Suppressor macrophage treated with lipopolysaccharide for 4 hours (primary cell): ENCODE measurements around the gene KLK12.

Experiments
- DNase-seq: peaks from one replicate; pipeline ENCODE4 v3.0.0-alpha.2; 2020

The KLK12 gene

DNA sequence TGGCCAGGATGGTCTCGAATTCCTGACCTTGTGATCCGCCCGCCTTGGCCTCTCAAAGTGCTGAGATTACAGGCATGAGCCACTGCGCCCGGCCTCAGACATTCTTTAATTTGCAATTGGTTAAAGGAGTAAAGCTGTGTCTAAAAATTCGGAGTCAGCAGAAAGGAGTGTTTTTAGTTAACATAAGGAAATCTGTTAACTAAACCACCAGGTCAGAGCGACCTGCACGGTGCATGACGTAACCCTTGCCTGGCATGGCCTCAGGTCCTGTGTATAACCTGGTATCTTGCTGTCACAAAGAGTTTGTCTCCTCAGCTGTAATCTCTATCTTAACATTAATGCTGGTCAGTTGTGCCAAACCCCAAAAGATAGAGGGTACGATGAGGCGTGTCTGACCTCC, 9.5 kb upstream of the KLK12 start:
- DNase-seq: no peak

DNA sequence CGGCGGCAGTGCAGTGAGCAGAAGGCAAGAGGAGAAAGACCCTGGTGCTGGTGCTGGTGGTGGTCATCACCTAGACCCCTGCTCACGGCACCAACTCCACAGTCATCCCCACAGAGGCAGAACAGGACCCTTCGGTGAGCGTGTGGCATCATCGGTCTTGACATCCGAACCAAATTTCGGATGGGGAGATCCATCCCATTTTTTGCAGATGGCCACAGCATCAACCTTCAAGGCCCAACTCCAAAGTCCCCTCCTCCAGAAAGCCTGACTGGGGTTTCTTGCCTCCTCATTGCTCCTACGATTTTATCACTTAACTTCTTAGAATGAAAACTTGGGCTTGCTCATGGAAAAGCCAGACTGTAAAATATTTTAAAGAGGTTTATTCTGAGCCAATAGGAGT, 8.7 kb upstream of the KLK12 start:
- DNase-seq: no peak

DNA sequence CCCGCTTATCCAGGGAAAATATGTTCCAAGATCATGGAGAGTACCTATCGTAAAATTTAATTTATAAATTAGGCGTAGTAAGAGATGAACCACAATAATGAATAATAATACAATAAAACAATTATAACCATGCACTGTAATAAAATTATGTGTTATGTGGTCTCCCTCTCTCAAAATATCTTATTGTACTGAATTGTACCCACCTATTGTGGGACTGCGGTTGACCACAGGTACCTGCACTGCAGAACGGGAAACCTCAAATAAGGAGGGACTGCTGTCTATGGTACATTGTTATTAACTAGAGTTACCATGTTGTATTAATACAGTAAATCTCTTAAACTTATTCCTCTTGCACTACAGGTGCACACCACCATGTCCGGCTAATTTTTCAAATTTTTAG, 5.3 kb upstream of the KLK12 start:
- DNase-seq: no peak

DNA sequence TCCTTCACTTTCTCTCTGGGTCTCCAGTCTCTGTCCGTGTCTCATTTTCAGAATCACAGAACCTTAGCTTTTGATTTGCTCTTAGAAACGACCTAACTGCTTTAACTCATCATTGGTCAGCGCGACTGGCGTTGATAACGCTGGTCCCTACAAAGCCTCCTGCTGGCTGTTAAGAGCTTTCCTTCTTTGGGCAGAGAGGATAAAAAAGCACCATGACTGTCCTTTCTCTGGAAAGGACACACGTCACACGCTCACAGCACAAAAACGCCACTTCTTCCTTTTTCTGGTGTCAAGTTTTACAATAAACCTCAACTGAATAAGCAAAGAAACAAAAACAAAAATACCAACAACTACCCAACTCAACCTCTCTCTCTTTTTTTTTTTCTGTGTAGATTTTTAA, 1.7 kb upstream of the KLK12 start:
- DNase-seq: peak; percentile 9

DNA sequence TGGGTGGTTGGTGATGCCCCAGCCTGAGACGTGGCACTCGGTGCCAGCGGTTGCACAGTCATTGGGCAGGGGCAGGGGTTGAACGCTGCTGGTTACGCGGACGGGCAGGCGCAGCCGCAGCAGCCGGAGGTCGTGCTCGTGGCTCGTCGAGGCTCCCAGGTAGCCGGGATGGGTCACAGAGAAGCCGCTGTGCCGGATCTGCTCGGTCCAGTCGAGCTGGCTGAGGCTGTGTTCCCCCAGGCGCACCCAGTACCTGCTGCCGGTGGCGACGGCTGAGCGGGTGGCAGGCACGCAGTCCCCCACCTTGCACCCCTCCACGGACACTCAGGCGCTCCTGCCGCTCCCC, 2.9 kb downstream of the KLK12 start:
- no peak for DNase-seq

DNA sequence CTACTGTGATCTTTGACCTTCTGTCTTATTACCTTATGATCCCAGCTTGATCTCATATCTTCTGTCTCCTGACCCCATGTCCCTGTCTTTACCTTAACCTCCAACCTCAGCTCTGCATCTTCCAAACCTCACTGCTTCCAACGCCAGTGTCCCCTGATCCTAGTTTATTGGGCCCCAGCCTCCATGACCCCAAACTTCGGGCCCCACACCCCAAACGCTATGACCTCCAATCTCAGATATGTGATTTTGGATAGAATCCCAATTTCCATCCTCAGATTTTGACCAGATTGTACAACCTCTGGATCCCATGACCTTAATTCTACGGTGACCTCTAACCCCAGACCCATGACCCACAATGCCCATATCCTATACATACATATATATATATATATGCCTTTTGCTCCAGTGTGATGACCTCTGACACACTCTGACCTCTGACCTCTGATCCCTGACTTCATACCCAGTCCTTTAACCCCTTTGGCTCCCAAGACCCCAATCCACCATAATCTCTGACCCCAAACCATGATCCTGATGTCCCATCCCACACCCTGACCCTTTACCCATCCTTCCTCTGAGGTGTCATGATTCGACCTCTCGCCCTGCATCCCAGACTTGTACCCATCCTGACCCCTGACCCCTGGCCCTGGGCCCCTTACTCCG, 3.5 kb downstream of the KLK12 start:
- DNase-seq: no peak

DNA sequence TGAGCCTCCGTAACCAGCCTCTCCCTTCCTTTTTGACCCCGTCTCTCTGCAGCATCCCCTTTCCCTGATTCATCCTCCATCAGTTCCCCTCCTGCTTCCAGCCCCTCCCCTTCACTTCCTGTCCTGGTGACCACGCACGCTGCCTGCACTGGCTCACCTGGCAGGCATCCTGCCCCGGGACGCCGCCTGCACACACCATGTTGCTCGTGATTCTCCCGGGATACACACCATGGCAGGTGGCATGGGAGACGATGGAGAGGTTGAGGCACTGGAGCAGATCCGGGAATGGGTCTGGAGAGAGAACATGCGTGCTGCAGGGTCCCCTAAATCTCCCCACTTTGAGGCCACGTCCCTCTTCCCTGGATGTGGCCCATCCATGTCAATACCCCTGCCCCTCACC, 4.2 kb downstream of the KLK12 start:
- no peak for DNase-seq

DNA sequence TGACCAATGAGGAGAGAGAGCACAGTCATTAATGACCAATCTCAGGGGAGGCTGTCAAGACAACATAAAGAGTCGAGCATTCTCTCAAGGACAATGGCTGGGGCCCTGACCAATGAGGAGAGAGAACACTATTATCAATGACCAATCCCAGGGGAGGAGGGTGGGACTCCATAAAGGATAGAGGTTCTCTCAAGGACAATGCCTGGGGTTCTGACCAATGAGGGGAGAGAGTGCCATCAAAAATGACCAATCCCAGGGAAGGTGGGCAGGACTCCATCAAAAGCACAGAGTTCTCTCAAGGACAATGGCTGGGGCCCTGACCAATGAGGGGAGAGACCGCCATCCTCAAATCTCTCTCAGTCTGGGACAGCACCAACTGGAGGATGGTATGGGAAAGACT, 5.1 kb downstream of the KLK12 start:
- DNase-seq: no peak

DNA sequence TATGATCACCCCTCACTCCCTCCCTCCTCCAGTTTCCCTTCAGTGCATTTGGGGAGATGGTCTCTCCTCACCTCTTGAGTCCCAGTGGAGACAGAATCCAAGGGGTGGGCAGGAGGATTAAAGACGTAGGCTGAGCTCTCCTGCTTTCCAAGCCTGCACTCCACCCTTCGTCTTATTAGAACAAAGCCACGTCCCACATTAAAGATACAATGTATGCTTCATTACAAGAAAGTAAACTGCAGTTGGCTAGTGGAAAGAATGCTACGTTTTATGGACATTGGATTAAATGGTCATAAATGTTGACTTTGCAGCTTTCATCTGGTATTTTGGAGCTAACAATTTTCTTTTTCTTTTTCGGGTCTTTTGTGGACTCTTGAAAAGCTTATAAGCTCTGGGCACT, 6.9 kb downstream of the KLK12 start:
- no peak for DNase-seq

DNA sequence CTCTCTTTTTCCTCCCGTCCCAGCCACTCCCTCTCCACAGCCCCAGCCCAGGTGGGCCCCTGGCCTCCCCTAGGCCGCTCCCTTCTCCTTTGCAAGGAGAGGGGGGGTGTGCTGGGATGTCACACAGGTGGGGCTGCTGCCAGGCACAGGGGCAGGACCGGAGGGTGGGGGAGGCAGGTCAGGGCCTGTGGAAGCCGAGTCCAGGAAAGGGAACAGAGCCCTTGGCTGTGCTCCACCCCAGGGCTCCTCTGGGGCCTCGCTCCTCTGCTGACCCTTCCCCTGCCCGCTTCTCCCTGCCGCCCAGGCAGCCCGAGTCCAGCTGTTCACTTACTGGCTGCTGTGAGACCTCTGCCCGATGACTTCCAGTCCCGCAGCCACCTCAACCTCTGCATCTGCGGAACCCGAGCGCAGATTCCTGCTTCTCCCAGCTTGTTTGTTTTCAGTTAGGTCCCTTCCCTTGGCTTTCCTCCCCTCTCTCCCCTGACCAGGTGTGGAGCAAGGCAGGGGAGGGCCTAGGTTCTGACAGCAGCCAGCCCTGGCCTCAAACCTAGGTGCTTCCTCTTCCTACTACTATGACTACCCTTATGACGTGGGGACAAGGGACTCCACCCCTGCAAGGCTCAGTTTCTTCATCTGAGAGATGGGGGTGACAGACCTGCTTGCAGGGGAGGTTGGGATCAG, 7.5 kb downstream of the KLK12 start:
- DNase-seq: no peak

DNA sequence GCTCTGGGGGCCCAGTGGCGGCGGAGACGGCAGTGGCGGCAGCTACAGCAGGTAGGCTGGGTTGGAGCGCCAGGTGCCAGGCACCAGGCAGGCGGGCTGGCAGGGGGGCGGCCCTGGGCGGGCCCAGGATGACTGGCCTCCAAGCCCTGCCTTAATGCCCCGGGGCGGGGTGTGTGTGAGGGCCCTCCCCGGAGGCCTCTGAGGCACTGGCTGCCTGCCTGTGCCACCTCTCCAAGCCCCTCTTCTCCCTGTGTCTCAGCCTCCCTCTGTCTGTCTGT, 8.3 kb downstream of the KLK12 start, which contains the start of gene KLK11:
Gene KLK11 (minus strand): TSS at position 63 of the 278 bp plus-strand sequence. CDS start 985 bp downstream, outside the sequence.
- DNase-seq: no peak

DNA sequence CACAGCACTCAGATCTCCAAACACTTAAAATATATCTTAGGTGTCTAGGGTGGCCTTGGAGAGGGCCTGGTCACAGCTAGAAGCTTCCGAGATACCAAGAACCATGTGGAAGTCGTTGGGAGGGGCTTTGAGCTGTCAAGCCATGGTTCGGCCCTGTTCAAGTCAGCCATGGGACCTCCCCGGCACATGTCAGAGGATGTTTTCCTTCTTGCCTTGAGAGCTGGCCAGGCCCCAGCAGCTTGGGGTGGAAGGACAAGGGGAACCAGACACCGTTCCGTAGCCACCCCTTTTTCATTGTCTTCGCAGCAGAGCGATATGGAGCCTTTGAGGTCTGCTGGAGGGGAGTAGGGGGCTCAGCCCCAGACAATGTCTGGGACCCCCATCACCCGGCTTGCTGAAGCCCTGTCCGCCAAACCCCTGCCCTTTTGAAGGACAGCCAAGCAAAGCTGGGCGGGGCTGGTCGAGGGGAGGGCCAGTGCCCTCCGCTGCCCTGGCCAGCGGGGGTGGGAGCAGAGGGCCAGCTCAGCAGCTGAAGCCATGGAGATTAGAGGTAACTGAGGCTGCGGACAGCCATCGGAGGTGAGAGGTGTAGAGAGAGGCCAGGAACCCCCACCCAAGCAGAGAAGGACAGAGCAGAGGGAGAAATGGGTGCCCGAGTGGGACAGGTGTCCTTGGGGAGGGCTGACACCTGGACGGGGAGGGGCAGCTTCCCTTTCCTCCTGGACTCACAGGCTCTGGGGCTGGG, 8.8 kb downstream of the KLK12 start:
- no peak for DNase-seq

DNA sequence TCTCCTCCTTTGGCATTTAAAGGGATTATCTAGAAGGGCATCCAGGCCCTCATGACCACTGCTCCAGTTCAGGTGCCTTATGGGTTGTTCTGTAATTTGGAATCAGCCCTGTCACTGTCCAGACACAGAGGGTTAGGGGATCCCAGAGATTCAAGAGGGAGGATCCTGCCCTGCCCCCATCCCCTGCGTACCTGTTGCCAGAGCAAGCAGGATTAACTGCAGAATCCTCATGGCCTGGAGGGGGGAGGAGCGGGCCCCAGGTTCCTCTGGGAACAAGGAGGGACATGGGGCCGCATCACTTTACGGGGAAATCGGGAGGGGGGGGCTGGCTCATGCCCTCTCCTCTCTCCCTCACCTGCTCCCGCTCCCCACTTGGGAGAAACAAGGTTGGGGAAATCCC, 9.4 kb downstream of the KLK12 start:
- DNase-seq: no peak

DNA sequence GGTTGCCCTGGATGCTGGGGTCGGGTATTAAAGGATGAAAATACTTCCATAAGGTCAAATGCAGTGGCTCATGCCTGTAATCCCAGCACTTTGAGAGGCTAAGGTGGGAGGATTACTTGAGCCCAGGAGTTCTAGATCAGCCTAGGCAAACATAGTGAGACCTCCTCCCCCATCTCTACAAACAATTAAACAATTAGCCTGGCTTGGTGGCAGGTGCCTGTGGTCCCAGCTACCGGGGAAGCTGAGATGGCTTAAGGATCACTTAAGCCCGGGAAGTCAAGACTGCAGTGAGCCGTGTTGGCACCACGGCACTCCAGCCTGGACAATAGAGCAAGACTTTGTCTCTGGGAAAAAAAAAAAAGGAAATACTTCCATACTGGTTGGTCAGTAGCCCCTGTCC, 9.9 kb downstream of the KLK12 start:
- DNase-seq: no peak

DNA sequence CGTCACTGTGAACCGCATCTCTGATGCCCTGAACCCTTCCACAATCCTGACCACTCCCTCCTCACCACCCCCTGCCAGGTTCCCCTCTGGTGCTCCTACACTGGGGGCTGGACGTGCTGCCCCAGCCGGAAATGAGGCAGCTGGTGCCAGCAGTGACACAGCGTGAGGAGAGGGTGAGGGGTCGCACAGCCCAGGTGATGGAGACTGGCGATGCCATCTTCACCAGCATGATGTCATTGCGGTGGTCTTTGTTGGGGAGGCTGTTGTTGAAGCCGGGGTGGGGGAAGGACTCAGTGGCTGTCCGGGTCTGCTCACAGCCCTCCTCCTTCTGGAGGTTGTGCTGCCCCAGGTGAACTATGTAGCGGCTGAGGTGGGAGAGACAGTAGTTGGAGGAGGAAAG, 10.9 kb downstream of the KLK12 start:
- no peak for DNase-seq

DNA sequence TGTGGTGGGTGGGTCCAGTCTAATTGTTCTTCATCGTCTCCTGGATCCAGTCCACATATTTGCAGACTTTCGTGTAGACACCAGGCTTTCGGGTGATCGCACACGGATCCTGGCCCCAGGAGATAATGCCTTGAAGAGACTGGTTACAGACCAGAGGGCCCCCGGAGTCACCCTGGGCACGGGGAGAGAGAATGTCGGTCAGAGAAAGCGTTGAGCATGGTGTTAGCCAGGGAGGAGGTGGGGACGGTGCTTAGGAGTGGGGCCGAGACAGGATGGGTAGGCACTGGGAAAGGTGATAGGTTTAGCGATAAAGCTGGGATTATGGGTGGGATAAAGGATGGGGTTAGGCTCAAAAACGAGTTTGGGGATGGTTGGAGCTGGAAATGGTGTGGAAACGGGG, 12.3 kb downstream of the KLK12 start:
- no peak for DNase-seq

DNA sequence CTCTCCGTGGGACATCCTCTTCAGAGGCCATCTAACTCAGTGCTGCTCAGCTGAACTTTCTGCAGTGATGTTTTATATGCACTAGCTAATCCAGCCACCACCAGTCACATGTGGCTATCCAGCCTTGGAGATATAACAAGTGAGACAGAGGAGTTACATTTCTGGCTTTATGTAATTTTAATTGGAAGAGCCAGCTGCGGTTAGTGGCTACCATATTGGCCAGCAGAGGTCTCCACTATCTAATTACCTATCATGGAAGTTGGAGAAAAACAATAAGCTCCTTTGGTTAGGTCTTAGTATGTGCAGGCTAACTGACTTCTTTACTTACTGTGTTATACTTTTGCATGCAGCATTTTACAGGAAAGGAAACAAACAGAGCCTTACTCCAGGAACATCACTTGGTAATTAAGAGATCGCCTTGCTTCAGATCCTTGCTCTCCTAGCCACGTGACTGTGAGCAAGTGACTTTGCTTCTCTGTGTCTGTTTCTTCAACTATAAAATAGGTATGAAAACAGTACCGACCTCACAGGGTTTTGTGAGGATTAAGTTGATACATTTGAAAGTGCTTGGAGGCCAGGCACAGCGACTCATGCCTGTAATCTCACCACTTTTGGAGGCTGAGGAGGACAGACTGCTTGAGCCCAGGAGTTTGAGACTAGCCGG, 13.7 kb downstream of the KLK12 start:
- peak; percentile 51 for DNase-seq

DNA sequence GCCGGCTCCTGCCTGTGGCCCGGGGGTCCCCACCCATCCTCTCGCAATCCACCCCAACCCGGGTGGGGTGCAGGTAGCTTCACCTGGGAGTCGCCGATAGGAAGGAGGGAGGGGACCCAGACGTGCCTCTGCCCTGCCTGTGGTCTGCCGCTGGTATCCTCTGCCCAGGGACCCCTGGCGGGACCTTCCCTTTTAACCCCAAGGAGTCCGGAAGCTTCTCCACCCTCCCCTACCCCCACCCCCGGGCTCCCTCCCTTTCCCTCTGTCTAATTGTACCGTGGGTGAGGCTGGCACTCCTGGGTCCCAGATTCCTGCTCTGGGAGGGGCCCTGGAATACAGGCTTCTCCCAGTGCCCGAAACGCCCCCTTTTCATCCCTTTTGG, 15.3 kb downstream of the KLK12 start, which contains the start of gene KLK10:
Gene KLK10 (minus strand): TSS at position 166 of the 382 bp plus-strand sequence. CDS start 579 bp downstream, outside the sequence.
- no peak for DNase-seq

DNA sequence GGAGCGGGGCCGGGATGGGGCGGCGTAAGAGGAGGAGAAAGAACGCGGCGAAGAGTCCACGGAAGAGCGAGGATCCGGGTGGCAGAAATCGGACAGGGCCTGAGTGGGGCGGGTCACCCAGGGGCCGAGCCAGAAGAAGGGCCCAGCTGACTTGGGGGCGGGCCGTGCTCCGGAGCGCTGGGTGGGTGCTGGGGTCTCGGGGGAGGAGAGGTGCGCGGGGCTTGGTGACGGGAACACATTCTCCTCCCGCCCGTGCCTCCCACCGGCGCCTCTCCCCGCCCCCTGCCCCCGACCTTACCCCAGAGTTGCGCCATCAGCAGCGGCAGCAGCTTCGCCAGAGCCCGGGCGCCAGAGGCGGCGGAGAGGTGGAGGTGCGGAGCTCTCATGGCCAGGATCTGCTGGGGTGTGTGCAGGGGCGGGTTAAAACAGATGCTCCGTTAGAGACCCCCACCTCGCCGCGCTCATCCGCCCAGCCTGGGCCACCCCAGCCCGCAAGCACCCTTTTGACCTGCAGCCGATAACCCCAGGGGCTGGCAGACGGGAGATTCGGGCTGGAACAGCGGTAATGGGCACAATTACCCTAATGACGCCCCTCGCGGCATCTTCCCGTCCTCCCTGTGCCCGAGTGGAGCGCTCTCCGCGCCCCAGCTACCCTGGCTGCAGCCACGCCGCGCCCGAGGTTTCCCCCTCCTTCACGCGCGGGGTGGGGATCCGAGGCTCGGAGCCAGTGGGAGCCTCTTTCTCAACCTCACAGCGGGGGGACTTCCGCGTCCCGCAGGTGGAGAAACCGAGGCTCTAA, 15.9 kb downstream of the KLK12 start:
- DNase-seq: peak; percentile 22

DNA sequence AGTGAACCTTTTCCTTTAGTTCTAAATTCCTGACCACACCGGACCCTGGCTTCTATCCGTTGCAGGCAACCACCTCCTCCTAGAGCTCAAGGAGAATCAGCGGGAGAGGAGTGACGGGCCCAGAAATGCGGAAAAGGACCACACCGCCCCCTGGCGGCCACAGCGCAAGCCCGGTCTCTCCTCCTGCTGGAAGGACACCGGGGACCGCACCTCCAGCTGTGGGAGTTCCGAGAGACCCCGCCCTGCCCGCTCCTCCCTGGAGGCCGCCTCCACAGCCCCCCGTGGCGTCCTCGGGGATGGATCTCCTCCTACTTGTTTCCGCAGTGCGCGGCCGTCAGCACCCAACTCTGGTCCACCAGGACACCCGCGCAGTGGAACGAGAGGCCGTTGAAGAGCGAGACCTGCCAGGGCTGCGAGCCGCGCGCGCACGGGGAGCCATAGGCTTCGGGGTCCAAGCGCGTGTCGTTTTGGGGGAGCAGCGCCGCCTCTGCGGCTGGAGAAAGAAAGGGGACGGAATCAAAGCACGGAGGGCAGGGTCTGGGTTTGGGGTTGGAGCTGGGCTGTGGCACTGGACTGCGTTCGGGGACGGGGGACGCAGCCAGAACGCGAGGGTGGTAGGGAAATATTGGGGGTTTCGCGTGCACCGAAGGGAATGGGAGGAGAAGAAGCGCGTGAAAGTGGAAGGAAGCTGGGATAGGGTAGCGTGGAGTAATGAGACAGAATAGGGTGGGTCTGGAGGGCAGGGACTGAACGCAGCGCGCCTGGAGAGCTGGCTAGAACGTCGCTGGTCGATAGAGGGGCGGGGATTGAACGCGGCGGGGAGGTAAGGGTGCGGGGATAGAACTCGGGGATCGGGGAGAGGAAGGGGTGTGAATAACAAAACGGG, 17.8 kb downstream of the KLK12 start:
- peak; percentile 69 for DNase-seq

DNA sequence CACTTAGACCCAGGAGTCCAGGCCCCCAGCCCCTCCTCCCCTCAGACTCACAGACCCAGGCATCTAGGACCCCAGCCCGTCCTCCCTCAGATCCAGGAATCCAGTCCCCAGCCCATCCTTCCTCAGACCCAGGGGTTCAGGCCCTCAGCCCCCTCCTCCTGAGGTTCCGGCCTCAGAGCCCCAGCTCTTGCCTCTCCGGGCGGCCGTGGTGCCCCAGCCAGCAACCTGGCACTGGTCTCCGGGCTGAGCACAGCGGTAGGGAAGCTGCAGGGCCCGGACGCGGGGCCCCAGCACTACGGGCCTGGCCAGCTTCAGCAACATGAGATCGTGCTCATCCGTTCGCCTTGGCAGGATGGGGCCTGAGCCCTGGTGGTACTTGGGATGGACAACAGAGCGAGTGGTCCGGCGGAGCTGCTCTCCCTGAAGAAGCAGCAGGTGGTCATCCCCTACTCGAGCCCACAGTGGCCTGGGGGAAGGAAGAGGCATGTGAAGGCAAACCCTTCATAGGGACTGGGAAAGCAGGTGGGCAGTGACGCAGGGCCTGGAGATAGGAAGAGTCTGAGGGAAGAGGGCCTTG, 19.0 kb downstream of the KLK12 start:
- DNase-seq: no peak

DNA sequence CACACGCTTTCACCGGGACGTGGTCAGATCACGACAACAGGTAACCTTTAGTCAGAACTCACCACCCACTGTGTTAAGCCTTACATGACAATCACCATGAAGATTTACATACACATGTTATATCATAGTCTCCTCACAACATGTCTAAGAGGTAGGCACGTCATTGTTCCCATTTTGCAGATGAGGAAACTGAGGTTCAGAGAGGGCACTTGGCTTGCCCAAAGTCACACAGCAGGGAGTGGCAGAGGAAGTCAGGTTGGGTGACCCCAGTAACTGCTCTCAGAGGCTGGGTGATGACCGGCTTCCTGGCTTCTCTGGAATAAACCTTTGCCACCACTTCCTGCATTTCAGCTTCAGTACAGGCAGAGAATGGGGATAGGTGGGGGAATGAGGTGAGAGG, 20.6 kb downstream of the KLK12 start:
- no peak for DNase-seq
